ENCODE data around the gene NANOGP8. TPM values are rescaled to one million over a fixed set of nuclear protein-coding genes. Genes with fewer than 3 reads are reported as not detected.
"Not testable (repeated sequence)": the region's sequence is repeated elsewhere in the genome, so short reads cannot be mapped to it uniquely, and the experiment has no call there.

The NANOGP8 gene
- total RNA-seq, 2 experiments from 2014 or later: not detected

DNA sequence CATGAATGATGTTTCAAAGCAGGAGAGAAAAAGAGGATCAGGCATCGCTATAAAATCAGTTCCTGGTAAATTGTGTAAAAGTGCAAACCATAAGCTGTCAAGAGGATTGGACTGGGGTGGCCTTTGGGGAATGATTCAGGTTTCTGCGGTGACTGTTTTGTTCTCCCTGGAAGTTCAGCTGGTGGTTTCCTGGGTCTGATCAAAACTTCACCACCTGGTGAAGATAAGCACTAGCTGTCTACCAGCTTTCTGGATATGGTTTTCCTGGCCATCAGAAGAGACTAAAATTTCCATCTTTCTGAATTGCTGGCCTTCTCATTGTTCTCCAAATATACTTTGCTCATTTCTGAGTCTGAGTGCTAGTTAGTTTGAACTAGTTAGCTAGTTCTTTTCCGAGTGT, 2.7 kb upstream of the NANOGP8 start:
- no peaks in the 10 kb centered on the region for H4K20me1 ChIP-seq (ENCODE audit: insufficient read depth, low read length)
- H3K27ac ChIP-seq (ENCODE audit: low read depth, low read length, poor library complexity, severe bottlenecking): no peak overlapping the region
- no peaks in the 10 kb centered on the region for H3K79me2 ChIP-seq (ENCODE audit: insufficient read depth, low read depth, low read length)
- H3K9me3 ChIP-seq (ENCODE audit: low read length): no peaks in the 10 kb centered on the region
- DNase-seq (ENCODE audit: low spot score): no peak
- no peak for TF ChIP-seq EZH2phosphoT487 (IDR thresholded peaks at IDR 0.05; ENCODE audit: borderline replicate concordance, low read depth, low read length)
- TF ChIP-seq, protein P1, sequence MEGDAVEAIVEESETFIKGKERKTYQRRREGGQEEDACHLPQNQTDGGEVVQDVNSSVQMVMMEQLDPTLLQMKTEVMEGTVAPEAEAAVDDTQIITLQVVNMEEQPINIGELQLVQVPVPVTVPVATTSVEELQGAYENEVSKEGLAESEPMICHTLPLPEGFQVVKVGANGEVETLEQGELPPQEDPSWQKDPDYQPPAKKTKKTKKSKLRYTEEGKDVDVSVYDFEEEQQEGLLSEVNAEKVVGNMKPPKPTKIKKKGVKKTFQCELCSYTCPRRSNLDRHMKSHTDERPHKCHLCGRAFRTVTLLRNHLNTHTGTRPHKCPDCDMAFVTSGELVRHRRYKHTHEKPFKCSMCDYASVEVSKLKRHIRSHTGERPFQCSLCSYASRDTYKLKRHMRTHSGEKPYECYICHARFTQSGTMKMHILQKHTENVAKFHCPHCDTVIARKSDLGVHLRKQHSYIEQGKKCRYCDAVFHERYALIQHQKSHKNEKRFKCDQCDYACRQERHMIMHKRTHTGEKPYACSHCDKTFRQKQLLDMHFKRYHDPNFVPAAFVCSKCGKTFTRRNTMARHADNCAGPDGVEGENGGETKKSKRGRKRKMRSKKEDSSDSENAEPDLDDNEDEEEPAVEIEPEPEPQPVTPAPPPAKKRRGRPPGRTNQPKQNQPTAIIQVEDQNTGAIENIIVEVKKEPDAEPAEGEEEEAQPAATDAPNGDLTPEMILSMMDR (conservative IDR thresholded peaks at IDR 0.05; ENCODE audit: low read length): no peak
- H3K36me3 ChIP-seq (ENCODE audit: insufficient read depth, low read length): no peaks in the 10 kb centered on the region
- no TSS peak for BruUV-seq (replicated peaks)
- no peak overlapping the region for H2AFZ ChIP-seq (ENCODE audit: low read length)
- no peak overlapping the region for H3K4me2 ChIP-seq (ENCODE audit: low read length)
- intact Hi-C loops (cut with micrococcal nuclease; ENCODE audit: unreplicated experiment): no loop called here
- POLR2A ChIA-PET: no interaction called here
- H3K4me1 ChIP-seq (ENCODE audit: insufficient read depth, low read length, poor library complexity, severe bottlenecking): no peaks in the 10 kb centered on the region
- H3K4me3 ChIP-seq (ENCODE audit: low read depth, low read length, poor library complexity, severe bottlenecking): no peak overlapping the region
- CTCF ChIA-PET (ENCODE audit: unreplicated experiment): no interaction called here
- H3K9me2 ChIP-seq (ENCODE audit: insufficient read depth, low read length): no peaks in the 10 kb centered on the region

DNA sequence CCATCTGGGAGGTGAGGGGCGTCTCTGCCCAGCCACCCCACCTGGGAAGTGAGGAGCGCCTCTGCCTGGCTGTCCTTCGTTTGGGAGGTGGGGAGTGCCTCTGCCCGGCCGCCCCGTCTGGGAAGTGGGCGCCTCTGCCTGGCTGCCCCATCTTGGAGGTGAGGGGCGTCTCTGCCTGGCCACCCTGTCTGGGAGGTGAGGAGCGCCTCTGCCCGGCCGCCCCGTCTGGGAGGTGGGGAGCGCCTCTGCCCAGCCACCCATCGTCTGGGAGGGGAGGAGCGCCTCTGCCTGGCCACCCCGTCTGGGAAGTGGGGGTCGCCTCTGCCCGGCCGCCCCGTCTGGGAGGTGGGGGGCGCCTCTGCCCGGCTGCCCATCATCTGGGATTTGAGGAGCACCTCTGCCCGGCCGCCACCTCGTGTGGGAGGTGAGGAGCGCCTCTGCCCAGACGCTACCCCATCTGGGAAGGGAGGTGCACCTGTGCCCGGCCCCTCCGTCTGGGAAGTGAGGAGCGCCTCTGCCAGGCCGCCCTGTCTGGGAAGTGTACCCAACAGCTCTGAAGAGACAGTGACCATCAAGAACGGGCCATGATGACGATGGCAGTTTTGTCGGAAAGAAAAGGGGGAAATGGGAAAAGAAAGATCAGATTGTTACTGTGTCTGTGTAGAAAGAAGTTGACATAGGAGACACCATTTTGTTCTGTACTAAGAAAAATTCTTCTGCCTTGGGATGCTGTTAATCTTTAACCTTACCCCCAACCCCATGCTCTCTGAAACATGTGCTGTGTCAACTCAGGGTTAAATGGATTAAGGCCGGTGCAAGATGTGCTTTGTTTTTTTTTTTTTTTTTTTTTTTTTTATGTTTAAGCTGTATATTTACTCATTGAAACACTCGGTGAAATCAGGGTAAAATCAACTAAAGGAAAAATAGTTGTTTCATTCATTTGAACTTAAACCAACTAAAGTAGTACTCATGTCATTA, 2.4 kb downstream of the NANOGP8 start:
- H3K4me1 ChIP-seq (ENCODE audit: insufficient read depth, low read length, poor library complexity, severe bottlenecking); H3K4me2 ChIP-seq (ENCODE audit: low read length); H3K27ac ChIP-seq (ENCODE audit: low read depth, low read length, poor library complexity, severe bottlenecking); H3K36me3 ChIP-seq (ENCODE audit: insufficient read depth, low read length); intact Hi-C loops (cut with micrococcal nuclease; ENCODE audit: unreplicated experiment); BruUV-seq (replicated peaks); H3K79me2 ChIP-seq (ENCODE audit: insufficient read depth, low read depth, low read length); H3K4me3 ChIP-seq (ENCODE audit: low read depth, low read length, poor library complexity, severe bottlenecking); CTCF ChIA-PET (ENCODE audit: unreplicated experiment); H3K9me3 ChIP-seq (ENCODE audit: low read length); H3K9me2 ChIP-seq (ENCODE audit: insufficient read depth, low read length); POLR2A ChIA-PET; H2AFZ ChIP-seq (ENCODE audit: low read length); H4K20me1 ChIP-seq (ENCODE audit: insufficient read depth, low read length); DNase-seq (ENCODE audit: low spot score): not testable (repeated sequence)

GRCh38 chr15:35081626-35082365, 3.3 kb downstream of the NANOGP8 start:
- POLR2A ChIA-PET; H4K20me1 ChIP-seq (ENCODE audit: insufficient read depth, low read length); H3K9me2 ChIP-seq (ENCODE audit: insufficient read depth, low read length); H3K4me1 ChIP-seq (ENCODE audit: insufficient read depth, low read length, poor library complexity, severe bottlenecking); CTCF ChIA-PET (ENCODE audit: unreplicated experiment); DNase-seq (ENCODE audit: low spot score); H3K9me3 ChIP-seq (ENCODE audit: low read length); H2AFZ ChIP-seq (ENCODE audit: low read length); H3K79me2 ChIP-seq (ENCODE audit: insufficient read depth, low read depth, low read length); H3K4me3 ChIP-seq (ENCODE audit: low read depth, low read length, poor library complexity, severe bottlenecking); H3K27ac ChIP-seq (ENCODE audit: low read depth, low read length, poor library complexity, severe bottlenecking); intact Hi-C loops (cut with micrococcal nuclease; ENCODE audit: unreplicated experiment); H3K36me3 ChIP-seq (ENCODE audit: insufficient read depth, low read length); BruUV-seq (replicated peaks); H3K4me2 ChIP-seq (ENCODE audit: low read length): not testable (repeated sequence)

Data from OCI-LY7 (cell line).